ENCODE results near the gene RILPL1. TPM values are rescaled to one million over a fixed set of nuclear protein-coding genes. Genes with fewer than 3 reads are reported as not detected.
"Not testable (repeated sequence)": the region's sequence is repeated elsewhere in the genome, so short reads cannot be mapped to it uniquely, and the experiment has no call there.

RILPL1 gene
- total RNA-seq = 94.3 TPM
- long read RNA-seq, transcript RILPL1-204 (1 exons, 3,894 nt) = minor isoform, 5 of 241 reads
- long read RNA-seq, transcript RILPL1-205 (8 exons, 2,258 nt) = major isoform, 148 of 241 reads
- long read RNA-seq, transcript RILPL1-202 (7 exons, 3,932 nt) = minor isoform, 35 of 241 reads
- long read RNA-seq, partial matches to known transcripts = 9 of 241 reads
- long read RNA-seq, other reads (novel, unspliced or antisense) = 44 of 241 reads

DNA sequence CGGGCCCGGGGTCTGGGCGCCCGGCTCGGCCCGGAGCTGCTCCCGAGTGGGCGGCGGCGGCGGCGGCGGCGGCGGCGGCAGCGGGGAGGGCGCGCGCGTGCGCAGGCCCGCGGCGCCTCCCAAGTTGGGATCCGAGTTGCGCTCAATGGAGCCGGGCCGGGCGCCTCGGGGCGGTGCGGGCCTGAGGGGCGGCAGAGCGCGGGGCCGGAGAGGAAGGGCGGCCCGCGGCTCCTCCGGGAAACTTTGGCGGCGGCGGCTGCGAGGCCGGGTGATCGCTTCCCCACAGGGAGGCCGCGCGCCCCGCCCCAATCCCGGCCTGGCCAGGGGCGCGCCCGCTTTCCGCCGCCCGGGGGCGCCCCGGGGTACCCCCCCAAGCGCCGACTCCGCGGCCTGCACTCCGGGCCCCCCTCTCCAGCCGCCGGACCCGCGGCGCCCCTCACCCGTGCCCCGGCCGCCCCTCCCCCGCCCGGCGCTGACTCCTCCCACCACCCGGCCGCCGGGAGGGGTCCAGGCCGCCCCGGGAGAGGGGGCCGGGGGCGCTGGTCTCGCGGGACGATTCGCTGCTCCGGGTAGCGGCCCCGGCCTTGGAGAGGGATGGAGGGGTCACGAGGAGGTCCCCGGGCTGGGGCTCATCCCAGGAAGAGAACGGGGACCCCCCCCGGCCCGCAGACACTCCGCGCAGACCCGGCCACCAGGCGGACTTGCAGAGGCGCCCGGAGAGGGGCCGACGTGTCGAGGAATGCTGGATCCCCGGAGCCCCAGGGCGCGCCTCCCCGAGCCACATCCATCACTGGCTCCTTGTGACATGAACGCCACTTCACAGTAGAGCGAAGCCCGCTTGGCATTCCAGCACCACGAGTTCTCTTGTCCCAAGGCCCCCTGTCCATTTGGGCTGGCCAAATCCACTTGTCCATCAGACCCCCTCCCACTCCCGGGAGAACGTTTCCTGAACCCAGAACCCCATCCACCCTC lies at the start of gene RILPL1:
Gene RILPL1, minus strand, starts transcription at position 48 of the 972 bp plus-strand sequence. CDS start 237 bp downstream, outside the sequence.
- peak; percentile 83 for DNase-seq (ENCODE audit: missing footprints)
- intact Hi-C loops (cut with DNase I) = loop anchor here (2.0 to 5.0 kb wide), 3 partner anchors 47 to 147 kb away; partner anchors contain the start of gene SNRNP35
- peak; percentile 67 for ATAC-seq

- DNase-seq (ENCODE audit: missing footprints) (no peak), ATAC-seq (no peak)
- intact Hi-C loops (cut with DNase I) = loop anchor here (2.0 to 5.0 kb wide), 2 partner anchors 46 to 123 kb away; partner anchors contain the start of gene SNRNP35
These were observed 47.3 kb upstream of the RILPL1 start for GRCh38 chr12:123580772-123581171.

DNA sequence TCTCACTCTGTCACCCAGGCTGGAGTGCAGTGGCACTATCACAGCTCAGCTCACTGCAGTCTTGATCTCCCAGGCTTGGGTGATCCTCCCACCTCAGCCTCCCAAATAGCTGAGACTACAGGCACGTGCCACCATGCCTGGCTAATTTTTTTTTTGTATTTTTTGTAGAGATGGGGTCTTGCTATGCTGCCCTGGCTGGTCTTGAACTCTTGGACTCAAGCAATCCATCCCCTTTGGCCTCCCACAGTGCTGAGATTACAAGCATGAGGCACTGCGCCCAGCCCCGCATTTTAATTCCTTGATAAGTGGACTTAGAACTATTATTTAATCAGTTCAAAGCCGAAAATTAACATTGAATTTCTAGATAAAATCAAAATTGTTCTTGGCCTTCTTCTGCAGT lies 45.3 kb upstream of the RILPL1 start:
- intact Hi-C loops (cut with DNase I); DNase-seq (ENCODE audit: missing footprints); ATAC-seq: not testable (repeated sequence)

DNA sequence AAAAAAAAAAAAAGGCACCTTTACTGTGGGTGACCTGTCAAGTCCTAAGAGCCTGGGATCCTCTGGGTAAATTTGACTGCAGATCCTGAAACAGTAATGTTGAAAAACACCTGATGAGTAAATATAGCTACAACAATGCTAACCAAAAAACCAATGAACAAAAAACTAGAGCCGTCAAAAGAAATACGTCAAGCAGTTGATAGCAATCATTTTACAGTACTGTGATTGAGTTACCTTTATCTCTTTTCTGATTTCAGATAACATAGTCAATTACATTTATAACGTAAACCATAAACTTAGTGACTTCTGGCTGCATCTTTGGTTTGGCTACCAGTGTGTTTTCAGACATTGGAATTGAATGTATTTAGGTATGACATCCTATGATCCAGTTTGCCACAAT lies 44.7 kb upstream of the RILPL1 start:
- intact Hi-C loops (cut with DNase I) = no loop called here
- DNase-seq (ENCODE audit: missing footprints) (no peak), ATAC-seq (no peak)

GRCh38 chr12:123576611-123577010 lies 43.1 kb upstream of the RILPL1 start:
- ATAC-seq (no peak), DNase-seq (ENCODE audit: missing footprints) (no peak)
- intact Hi-C loops (cut with DNase I) = no loop called here

DNA sequence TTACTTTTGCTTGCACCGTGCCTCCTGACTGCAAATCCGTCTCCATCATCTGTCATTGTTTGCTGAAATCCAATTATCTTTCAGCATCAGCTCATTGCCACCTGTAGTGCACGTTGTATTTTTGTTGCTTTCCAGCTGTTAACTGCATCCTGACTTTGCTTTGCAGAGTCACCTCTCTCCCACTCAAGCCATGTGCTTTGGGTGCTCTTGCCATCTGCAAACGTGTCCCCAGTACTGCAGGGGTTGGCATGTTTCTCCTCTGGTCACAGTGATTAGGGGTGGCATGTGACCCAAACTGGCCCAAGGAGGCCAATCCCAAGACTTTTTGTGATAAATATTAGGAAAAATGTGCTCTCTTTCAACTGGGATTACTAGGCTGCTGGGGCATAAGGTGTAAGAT lies 40.4 kb upstream of the RILPL1 start:
- ATAC-seq (no peak), DNase-seq (ENCODE audit: missing footprints) (no peak)
- intact Hi-C loops (cut with DNase I) = no loop called here

- intact Hi-C loops (cut with DNase I) = no loop called here
- DNase-seq (ENCODE audit: missing footprints) (no peak), ATAC-seq (no peak)
These were observed 38.9 kb upstream of the RILPL1 start for GRCh38 chr12:123572391-123572790.

DNA sequence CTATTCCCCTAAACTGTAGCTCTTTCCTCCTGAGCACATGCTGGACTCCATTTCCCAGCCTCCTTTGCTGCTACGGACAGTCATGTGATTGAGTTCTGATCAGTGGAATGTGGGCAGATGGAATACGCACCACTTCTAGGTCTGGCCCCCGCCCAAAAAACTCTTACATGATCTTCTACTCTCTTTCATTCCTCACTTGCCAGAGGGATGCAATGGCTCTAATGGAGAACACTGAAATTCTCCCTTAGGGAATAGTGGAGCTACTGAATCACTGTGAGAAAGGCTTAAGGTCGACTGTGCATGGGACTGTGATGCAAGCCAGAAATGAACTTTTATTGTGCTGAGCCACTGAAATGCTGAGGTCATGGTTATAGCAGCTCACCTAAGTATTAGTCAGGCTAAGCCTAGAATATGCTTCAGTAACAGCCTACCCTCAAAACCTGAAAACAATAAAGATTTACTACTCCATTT lies 37.9 kb upstream of the RILPL1 start:
- intact Hi-C loops (cut with DNase I) = no loop called here
- ATAC-seq (peak; percentile 76), DNase-seq (ENCODE audit: missing footprints) (no peak)

GRCh38 chr12:123559468-123559867 lies 25.9 kb upstream of the RILPL1 start:
- intact Hi-C loops (cut with DNase I) = no loop called here

GRCh38 chr12:123558487-123558886 lies 25.0 kb upstream of the RILPL1 start:
- DNase-seq (ENCODE audit: missing footprints); intact Hi-C loops (cut with DNase I): not testable (repeated sequence)

More at GRCh38 chr12:123559468-123559867, 25.9 kb upstream of the RILPL1 start:
- ATAC-seq (no peak), DNase-seq (ENCODE audit: missing footprints) (no peak)

GRCh38 chr12:123554843-123555242 lies 21.3 kb upstream of the RILPL1 start:
- intact Hi-C loops (cut with DNase I); DNase-seq (ENCODE audit: missing footprints); ATAC-seq: not testable (repeated sequence)

More at GRCh38 chr12:123558487-123558886, 25.0 kb upstream of the RILPL1 start:
- not testable (repeated sequence) for ATAC-seq

GRCh38 chr12:123554136-123554535 lies 20.6 kb upstream of the RILPL1 start:
- ATAC-seq; intact Hi-C loops (cut with DNase I); DNase-seq (ENCODE audit: missing footprints): not testable (repeated sequence)

DNA sequence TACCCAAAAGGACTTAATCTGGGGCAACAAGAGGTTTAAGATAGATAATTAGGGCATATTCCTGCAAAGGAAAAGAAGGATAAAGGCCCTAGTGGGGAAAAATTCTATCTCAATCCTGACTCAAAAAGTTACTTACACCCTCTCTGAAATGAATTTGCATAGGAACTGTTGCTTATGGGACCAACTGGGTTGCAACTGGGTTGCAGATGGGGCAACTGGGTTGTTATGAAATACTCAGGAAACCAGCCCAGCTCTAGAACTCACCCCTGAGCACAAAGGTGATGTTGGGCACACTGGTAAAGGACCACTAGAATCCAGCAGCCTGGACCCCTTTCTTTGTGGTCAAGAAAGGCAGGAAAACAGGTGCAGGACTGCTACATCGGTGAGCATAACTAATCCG lies 17.2 kb upstream of the RILPL1 start:
- intact Hi-C loops (cut with DNase I) = no loop called here
- DNase-seq (ENCODE audit: missing footprints) = no peak
- ATAC-seq = no peak

- DNase-seq (ENCODE audit: missing footprints) (no peak), ATAC-seq (no peak)
- intact Hi-C loops (cut with DNase I) = no loop called here
These were observed 14.6 kb upstream of the RILPL1 start for GRCh38 chr12:123548107-123548506.

GRCh38 chr12:123546281-123546680 lies 12.8 kb upstream of the RILPL1 start:
- ATAC-seq (no peak), DNase-seq (ENCODE audit: missing footprints) (no peak)
- intact Hi-C loops (cut with DNase I) = no loop called here

DNA sequence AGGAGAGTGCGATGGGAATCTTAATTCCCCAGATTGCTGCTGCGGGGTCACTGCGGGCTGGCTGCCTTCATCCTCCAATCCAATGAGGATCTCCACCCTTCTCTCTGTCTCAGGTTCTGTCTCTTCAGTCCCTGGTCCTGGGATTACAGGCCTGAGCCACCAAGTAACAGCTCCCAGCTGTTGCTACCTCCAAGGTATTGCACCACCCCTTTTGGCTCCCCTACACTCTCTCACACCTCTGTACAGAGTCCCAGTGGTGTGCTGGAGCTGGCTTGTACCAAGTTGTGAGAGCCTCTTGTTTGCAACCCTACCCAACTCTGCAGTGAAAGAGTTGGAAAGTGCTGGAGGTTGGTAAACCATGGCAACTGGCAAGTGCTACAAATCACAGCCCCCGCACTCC lies 10.0 kb upstream of the RILPL1 start:
- intact Hi-C loops (cut with DNase I) = no loop called here
- ATAC-seq = no peak
- DNase-seq (ENCODE audit: missing footprints) = no peak

DNA sequence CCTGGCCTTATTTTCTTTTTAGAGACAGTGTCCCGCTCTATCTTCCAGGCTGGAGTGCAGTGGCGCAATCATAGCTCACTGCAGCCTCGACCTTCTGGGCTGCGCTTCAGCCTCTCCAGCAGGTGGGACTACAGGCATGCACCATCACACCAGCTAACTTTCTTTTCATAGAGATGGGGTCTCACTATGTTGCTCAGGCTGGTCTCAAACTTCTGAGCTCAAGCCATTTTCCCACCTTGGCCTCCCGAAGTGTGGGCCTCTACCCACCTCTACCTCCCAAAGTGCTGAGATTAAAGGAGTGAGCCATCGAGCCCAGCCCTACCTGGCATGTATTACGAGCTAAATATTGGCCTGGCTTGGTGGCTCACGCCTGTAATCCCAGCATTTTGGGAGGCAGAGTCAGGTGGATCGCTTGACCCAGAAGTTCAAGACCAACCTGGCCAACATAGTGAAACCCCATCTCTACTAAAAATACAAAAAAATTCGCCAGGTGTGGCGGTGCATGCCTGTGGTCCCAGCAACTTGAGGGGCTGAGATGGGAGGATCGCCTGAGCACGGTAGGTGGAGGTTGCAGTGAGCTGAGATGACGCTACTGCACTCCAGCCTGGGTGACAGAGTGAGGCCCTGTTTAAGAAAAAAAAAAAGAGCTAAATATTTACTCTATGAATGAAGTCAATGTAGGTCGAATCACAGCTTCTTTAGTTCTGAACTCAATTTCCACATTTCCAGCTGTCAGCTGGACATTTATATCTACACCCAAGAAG lies 7.6 kb upstream of the RILPL1 start:
- intact Hi-C loops (cut with DNase I) = no loop called here
- DNase-seq (ENCODE audit: missing footprints) (no peak), ATAC-seq (no peak)

- intact Hi-C loops (cut with DNase I) = loop anchor here (2.0 kb wide), 1 partner anchor 45 kb away; no protein-coding TSS in a partner anchor
- DNase-seq (ENCODE audit: missing footprints); ATAC-seq: not testable (repeated sequence)
These were observed 2.4 kb upstream of the RILPL1 start for GRCh38 chr12:123535952-123536351.

All from Right ventricle myocardium inferior (tissue), 1 donor.